Liver (tissue), 9 donors: ENCODE results near the gene CFAP99. TPM values are rescaled to one million over a fixed set of nuclear protein-coding genes. Genes with fewer than 3 reads are reported as not detected.

ENCODE experiments used
- DNase-seq: peaks from one replicate; pipeline ENCODE4 v3.0.0-alpha.2; 2017; ENCODE audit warnings: low spot score
- H3K27ac ChIP-seq, 2 donors: one replicate each; pipeline ENCODE4 v1.7.0; 2013; ENCODE audit warnings: inconsistent platforms in 2 of 2, low read length in 2 of 2, control low read depth in 1 of 2, low read depth in 1 of 2, mild to moderate bottlenecking in 1 of 2
- H3K27me3 ChIP-seq, 4 donors: one replicate each; pipeline versions ENCODE4 v1.6.1 to v1.7.0; 2013; ENCODE audit warnings: low read length in 3 of 4, inconsistent platforms in 1 of 4, mild to moderate bottlenecking in 1 of 4, moderate library complexity in 1 of 4; ENCODE audit not compliant: control insufficient read depth in 4 of 4, insufficient read depth in 4 of 4
- H3K36me3 ChIP-seq, 4 donors: one replicate each; pipeline versions ENCODE4 v1.6.1 to v1.7.0; 2013; ENCODE audit warnings: low read length in 3 of 4, mild to moderate bottlenecking in 3 of 4, low read depth in 1 of 4, moderate library complexity in 1 of 4; ENCODE audit not compliant: control insufficient read depth in 4 of 4, insufficient read depth in 3 of 4
- H3K4me1 ChIP-seq, 4 donors: one replicate each; pipeline versions ENCODE4 v1.6.1 to v1.7.0; 2013; ENCODE audit warnings: low read length in 3 of 4, mild to moderate bottlenecking in 3 of 4, moderate library complexity in 1 of 4; ENCODE audit not compliant: control insufficient read depth in 4 of 4, insufficient read depth in 4 of 4
- H3K4me3 ChIP-seq, 3 donors: one replicate each; pipeline versions ENCODE4 v1.6.1 to v1.7.0; 2013; ENCODE audit warnings: low read length in 3 of 3, control low read depth in 1 of 3, low read depth in 1 of 3, mild to moderate bottlenecking in 1 of 3
- H3K9ac ChIP-seq, 2 donors: one replicate each; pipeline ENCODE4 v1.7.0; 2013; ENCODE audit warnings: low read length in 2 of 2, mild to moderate bottlenecking in 2 of 2, moderate library complexity in 2 of 2, control low read depth in 1 of 2, low read depth in 1 of 2
- H3K9me3 ChIP-seq, 4 donors: one replicate each; pipeline versions ENCODE4 v1.6.1 to v1.7.0; 2013; ENCODE audit warnings: low read length in 3 of 4; ENCODE audit not compliant: control insufficient read depth in 4 of 4
- EGR1 ChIP-seq, 2 donors: IDR thresholded peaks; 2 replicates each; pipeline ENCODE4 v1.6.1; 2016 to 2018; ENCODE audit warnings: antibody characterized with exemption in 2 of 2, low read depth in 2 of 2
- FOXA2 ChIP-seq: IDR thresholded peaks from 2 replicates; pipeline ENCODE4 v1.6.1; 2016; ENCODE audit warnings: antibody characterized with exemption
- GABPA ChIP-seq, 2 donors: IDR thresholded peaks in 1 of 2; conservative IDR thresholded peaks in 1 of 2; 2 replicates each; pipeline ENCODE4 v1.6.1; 2016; ENCODE audit warnings: antibody characterized with exemption in 2 of 2, mild to moderate bottlenecking in 1 of 2, moderate library complexity in 1 of 2
- HNF4A ChIP-seq, 2 donors: conservative IDR thresholded peaks; 2 replicates each; pipeline ENCODE4 v1.6.1; 2016; ENCODE audit warnings: antibody characterized with exemption in 2 of 2, mild to moderate bottlenecking in 2 of 2
- HNF4G ChIP-seq: IDR thresholded peaks from 2 replicates; pipeline ENCODE4 v1.6.1; 2016; ENCODE audit warnings: antibody characterized with exemption
- JUND ChIP-seq, 2 donors: IDR thresholded peaks; 2 replicates each; pipeline ENCODE4 v1.6.1; 2016; ENCODE audit warnings: antibody characterized with exemption in 2 of 2
- MAX ChIP-seq: IDR thresholded peaks from 2 replicates; pipeline ENCODE4 v1.6.1; 2016; ENCODE audit warnings: antibody characterized with exemption
- NR2F2 ChIP-seq: IDR thresholded peaks from 2 replicates; pipeline ENCODE4 v1.6.1; 2016; ENCODE audit warnings: antibody characterized with exemption
- RXRA ChIP-seq, 2 donors: IDR thresholded peaks; 2 replicates each; pipeline ENCODE4 v1.6.1; 2017 to 2018; ENCODE audit warnings: antibody characterized with exemption in 2 of 2, mild to moderate bottlenecking in 1 of 2
- SP1 ChIP-seq: IDR thresholded peaks from 2 replicates; pipeline ENCODE4 v1.6.1; 2018; ENCODE audit warnings: antibody characterized with exemption, mild to moderate bottlenecking
- TAF1 ChIP-seq: conservative IDR thresholded peaks from 2 replicates; pipeline ENCODE4 v1.6.1; 2016; ENCODE audit warnings: antibody characterized with exemption, mild to moderate bottlenecking
- YY1 ChIP-seq: IDR thresholded peaks from 2 replicates; pipeline ENCODE4 v1.6.1; 2016; ENCODE audit warnings: antibody characterized with exemption, mild to moderate bottlenecking
- ZBTB33 ChIP-seq: IDR thresholded peaks from 2 replicates; pipeline ENCODE4 v1.6.1; 2016; ENCODE audit warnings: antibody characterized with exemption
- WGBS: extraction: QIAGEN DNeasy Blood & Tissue Kit; methylation state at CpG from one replicate; pipeline ENCODE4 v1.1.7; 2013; 5-methylcytosine and 5-hydroxymethylcytosine counted together
- polyA plus RNA-seq, 2 donors: library from polyadenylated mRNA; stranded (reverse) in 1 of 2; unstranded in 1 of 2; fragments of 200-250 nt in 1 of 2; fragments of >200 nt in 1 of 2; fragmentation: Nextera tagmentation in 1 of 2; extraction: Ambion mirVana in 1 of 2; gene quantifications; one replicate each; pipeline versions ENCODE4 v1.2.1 to v1.2.3, GENCODE V29; 2013 to 2015
- total RNA-seq, 2 donors: library from RNA; depleted of rRNA; stranded (reverse); fragments of >200 nt; gene quantifications; one replicate each; pipeline ENCODE4 v1.2.3, GENCODE V29; 2014
- TF ChIP-seq, protein P1 (sequence below): IDR thresholded peaks from 2 replicates; pipeline ENCODE4 v1.6.1; 2016; ENCODE audit warnings: antibody characterized with exemption, mild to moderate bottlenecking
- TF ChIP-seq, protein P2 (sequence below): IDR thresholded peaks from 2 replicates; pipeline ENCODE4 v1.6.1; 2016; ENCODE audit warnings: antibody characterized with exemption
- donor health status: healthy.
- donor health status: healthy.
- donor health status: healthy.
- donor health status: healthy.
- donor health status: healthy.

The CFAP99 gene
- total and polyA plus RNA-seq, 4 donors = 0.33 to 0.36 TPM; not detected in 2

GRCh38 chr4:2401610-2401983, 17.2 kb upstream of the CFAP99 start:
- H3K9me3 ChIP-seq = no peaks in the 10 kb centered on the region
- DNase-seq = no peak
- H3K4me1 ChIP-seq = peaks cover 2 to 10% (median 6%) of the 10 kb centered on the region in 4 donors
- H3K4me3 ChIP-seq = no peak overlapping the region
- H3K27me3 ChIP-seq = no peaks in the 10 kb centered on the region
- TF ChIP-seq RXRA (IDR thresholded peaks at IDR 0.05) (no peak), GABPA (IDR thresholded peaks at IDR 0.05 in 1 of 2, conservative IDR thresholded peaks at IDR 0.05 in 1 of 2) (no peak), YY1 (no peak), FOXA2 (no peak), JUND (IDR thresholded peaks at IDR 0.05) (no peak), TAF1 (no peak)
- TF ChIP-seq, protein P1, sequence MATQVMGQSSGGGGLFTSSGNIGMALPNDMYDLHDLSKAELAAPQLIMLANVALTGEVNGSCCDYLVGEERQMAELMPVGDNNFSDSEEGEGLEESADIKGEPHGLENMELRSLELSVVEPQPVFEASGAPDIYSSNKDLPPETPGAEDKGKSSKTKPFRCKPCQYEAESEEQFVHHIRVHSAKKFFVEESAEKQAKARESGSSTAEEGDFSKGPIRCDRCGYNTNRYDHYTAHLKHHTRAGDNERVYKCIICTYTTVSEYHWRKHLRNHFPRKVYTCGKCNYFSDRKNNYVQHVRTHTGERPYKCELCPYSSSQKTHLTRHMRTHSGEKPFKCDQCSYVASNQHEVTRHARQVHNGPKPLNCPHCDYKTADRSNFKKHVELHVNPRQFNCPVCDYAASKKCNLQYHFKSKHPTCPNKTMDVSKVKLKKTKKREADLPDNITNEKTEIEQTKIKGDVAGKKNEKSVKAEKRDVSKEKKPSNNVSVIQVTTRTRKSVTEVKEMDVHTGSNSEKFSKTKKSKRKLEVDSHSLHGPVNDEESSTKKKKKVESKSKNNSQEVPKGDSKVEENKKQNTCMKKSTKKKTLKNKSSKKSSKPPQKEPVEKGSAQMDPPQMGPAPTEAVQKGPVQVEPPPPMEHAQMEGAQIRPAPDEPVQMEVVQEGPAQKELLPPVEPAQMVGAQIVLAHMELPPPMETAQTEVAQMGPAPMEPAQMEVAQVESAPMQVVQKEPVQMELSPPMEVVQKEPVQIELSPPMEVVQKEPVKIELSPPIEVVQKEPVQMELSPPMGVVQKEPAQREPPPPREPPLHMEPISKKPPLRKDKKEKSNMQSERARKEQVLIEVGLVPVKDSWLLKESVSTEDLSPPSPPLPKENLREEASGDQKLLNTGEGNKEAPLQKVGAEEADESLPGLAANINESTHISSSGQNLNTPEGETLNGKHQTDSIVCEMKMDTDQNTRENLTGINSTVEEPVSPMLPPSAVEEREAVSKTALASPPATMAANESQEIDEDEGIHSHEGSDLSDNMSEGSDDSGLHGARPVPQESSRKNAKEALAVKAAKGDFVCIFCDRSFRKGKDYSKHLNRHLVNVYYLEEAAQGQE = no peak
- 62% methylated on average over 15 of the region's 15 CpGs for WGBS
- no peak overlapping the region for H3K9ac ChIP-seq
- H3K36me3 ChIP-seq = peaks cover 0 to 1% (median 0%) of the 10 kb centered on the region in 4 donors
- no peak overlapping the region for H3K27ac ChIP-seq

DNA sequence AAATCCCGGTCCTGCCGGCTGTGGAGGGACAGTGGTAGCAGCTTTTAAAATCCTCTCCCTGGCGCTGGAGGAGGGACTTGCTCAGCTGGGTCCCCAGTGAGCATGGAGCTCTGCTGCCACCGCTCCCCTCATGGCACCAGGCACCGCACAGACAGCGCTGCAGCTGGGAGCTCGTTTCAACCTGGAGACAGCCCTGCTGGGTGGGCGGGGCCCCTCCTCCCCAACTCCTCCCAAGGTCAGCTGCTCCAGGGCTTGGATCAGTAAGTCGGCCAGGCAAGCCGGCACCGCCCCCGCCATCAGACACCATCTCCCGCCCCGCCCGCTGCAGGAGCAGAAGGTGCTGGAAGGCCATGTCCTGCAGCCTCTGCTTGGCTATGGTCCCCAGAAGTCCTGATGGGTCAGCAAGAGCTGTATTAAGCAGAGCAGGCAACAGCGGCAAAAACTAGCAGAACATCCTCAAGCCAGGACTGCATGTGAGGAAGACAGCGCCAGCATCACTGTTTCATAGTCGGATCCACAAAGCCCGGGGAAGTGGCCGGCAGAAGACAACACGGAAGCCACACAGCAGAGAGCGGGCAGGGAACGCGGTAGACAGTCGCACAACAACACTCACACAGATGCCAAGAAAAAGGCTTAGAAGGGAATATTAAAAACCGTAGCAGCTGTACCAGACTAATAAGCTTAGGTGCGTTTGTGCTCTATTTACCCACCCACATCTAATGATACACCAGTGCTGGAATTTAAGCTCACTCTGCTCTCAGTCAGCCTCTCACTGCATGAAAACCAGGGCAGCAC, 16.5 kb upstream of the CFAP99 start:
- Histone ChIP-seq H3K4me1 (peaks cover 2 to 10% (median 6%) of the 10 kb centered on the region in 4 donors), H3K27me3 (no peaks in the 10 kb centered on the region), H3K36me3 (peaks cover 0 to 1% (median 0%) of the 10 kb centered on the region in 4 donors), H3K9me3 (no peaks in the 10 kb centered on the region), H3K9ac (no peak overlapping the region), H3K27ac (no peak overlapping the region), H3K4me3 (peak overlapping the region in 1 of 3 donors; percentile 14)
- peak; percentile 59 for DNase-seq
- 16% methylated on average over 27 of the region's 27 CpGs for WGBS
- no peak for TF ChIP-seq NR2F2
- TF ChIP-seq ZBTB33 = no peak
- no peak for TF ChIP-seq FOXA2
- no peak for TF ChIP-seq YY1
- TF ChIP-seq, protein P2, sequence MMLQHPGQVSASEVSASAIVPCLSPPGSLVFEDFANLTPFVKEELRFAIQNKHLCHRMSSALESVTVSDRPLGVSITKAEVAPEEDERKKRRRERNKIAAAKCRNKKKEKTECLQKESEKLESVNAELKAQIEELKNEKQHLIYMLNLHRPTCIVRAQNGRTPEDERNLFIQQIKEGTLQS = no peak
- no peak for TF ChIP-seq HNF4G
- TF ChIP-seq SP1 = no peak
- no peak for TF ChIP-seq MAX
- TF ChIP-seq EGR1 (IDR thresholded peaks at IDR 0.05; ENCODE audit: low read depth in 2 of 2) = no peak
- TF ChIP-seq RXRA (IDR thresholded peaks at IDR 0.05) = no peak
- no peak for TF ChIP-seq JUND (IDR thresholded peaks at IDR 0.05)
- TF ChIP-seq HNF4A (conservative IDR thresholded peaks at IDR 0.05) = no peak
- no peak for TF ChIP-seq GABPA (IDR thresholded peaks at IDR 0.05 in 1 of 2, conservative IDR thresholded peaks at IDR 0.05 in 1 of 2)
- no peak for TF ChIP-seq TAF1
- TF ChIP-seq, protein P1 = no peak
